Globus pallidus (tissue), 1 donor: Measurements from ENCODE around the gene SCARB2.

Source experiments
- DNase-seq: peaks from one replicate; pipeline ENCODE4 v3.0.0-alpha.2; 2015; ENCODE audit warnings: low spot score

The SCARB2 gene

DNA sequence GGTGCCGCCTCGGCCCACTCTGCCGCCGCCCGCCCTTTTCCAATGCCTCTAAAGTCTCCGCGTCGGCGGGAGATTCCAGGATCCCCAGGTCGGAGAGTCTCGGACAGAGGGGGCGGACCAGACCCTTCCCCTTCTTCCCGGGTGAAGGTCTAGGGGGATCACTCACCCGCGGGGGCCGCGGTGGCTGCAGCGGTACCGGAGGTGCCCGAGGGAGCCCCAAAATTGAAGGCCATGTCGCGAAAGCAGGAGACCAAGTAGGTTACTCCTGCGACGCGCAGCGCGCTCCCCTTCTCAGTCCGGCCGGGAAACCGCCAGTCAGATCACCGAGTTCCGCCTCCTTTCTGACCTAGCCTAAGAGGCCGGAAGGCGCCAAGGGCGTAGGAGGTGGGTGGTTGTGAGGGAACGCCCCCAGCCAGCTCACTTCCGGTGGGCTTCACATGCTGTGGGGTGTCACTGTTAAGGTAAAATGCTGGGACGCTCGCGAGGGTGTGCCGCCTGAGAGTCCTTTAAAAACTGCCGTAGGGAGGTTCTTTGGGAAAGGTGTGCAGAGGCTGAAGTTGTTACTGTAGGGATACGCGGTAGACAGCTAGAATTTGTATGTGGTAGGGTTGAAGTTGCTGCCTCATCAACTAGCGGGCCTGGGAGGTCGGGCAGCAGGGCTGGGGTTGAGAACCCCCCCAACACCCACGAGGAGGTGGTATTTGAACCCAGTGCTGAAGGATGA, 65.3 kb downstream of the SCARB2 start, which contains the start of gene NUP54:
TSS of gene NUP54 (minus strand) at position 256 of the 724 bp plus-strand sequence. CDS start at position 233, 23 bp downstream.
- DNase-seq, result peak; percentile 92

DNA sequence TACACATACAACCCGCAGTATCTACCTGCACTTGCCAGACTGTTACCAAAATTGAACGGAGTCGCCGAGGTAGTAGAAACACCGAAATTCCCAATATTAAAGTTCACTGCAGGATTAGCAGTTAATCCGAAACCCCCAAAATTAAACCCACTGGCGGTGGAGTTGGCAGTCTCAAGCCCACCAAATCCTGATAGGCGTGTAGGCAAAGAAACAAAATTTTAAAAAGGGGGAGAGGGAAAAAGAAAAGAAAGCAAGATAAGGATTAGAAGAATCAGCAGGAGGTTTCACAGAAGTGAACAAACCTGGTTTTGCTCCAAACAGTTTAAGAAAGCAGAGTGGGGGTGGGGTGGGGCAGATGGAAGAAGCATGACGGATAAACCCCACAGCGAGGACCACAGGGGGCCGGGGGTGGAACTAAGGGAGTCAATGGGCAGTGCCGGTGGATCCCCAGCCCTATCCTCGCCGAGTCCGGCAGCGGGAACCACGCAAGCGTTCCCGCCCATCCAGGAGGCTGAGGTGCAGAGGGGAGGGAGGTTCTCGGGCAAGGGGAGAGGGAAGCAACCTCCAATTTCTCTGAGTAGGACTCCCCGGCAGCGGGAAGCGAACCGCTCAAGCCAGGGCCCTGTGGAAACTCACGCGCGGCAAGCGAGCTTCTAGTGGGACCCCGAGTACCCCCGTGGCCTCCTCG, 66.0 kb downstream of the SCARB2 start:
- DNase-seq, result peak; percentile 24

DNA sequence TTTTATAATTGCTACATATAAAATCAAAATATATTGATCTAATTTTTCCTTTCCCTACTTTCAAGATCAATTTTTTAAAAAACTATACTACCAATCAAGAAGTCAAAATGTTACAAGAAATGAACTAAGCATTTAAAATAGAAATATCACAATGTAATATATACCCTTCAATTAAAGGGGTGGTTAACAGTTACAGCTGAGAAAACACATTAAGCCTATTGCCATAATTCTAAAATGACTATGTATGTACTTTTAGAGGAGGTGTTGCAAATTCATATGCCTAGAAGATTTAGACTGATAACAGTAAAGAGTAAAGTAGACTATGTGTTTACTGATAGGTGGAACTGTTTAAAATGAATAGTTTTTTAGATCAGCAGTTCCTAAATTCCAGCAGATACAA, 69.1 kb downstream of the SCARB2 start:
- no peak for DNase-seq

DNA sequence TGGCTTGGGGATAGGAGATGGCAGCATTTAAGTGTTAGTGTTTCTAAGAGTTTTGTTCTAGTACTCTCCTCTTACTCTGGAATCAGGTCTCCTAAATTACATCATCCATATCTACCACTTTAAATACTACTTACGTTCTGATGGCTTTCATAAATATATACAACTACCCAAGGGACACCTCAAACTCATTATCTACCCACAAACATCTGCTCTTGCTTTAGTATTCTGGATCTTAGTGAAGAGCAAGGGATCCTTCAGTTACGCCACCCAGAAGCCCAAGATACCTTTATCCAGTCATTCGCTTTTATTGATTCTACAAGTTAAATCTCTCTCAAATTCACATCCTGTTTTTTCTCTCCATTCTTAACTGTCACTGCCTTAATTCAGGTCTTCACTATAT, 72.4 kb downstream of the SCARB2 start:
- DNase-seq, result no peak

DNA sequence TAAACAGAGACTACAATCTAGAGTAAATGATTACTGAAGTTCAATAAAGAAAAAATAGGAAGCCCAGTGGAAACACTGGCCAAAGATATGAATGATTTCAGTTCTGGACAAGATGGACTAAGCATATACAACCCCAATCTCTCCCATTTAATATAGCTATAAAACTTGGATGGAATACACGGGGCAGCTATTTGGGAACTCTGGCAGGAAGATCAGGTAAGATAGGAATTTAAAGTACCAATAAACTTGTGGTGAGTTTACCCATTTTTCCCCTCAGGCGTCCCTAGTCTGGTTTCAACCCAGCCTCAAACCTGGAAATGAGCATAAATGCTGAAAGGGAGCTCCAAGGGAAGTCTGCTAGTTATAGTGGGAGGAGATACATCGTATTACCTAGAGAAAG, 85.9 kb downstream of the SCARB2 start:
- DNase-seq, result no peak

DNA sequence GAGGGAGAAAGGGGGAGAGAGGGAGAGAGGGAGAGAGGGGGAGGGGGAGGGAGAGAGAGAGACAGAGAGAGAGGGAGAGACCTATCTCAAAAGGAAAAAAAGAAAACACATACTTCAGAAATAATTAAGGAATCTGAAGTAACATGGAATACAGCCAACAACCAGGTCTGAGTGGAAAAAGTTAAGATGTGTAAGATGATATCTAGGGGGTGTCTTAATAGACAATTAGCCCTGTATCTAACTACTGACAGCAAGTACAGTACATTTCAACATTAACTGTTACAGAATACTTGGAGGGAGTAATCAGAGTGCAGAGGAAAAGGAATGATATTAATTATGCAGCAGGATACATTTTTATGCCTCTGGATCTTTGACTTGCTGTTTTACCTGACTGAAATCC, 87.8 kb downstream of the SCARB2 start:
- DNase-seq, result no peak

DNA sequence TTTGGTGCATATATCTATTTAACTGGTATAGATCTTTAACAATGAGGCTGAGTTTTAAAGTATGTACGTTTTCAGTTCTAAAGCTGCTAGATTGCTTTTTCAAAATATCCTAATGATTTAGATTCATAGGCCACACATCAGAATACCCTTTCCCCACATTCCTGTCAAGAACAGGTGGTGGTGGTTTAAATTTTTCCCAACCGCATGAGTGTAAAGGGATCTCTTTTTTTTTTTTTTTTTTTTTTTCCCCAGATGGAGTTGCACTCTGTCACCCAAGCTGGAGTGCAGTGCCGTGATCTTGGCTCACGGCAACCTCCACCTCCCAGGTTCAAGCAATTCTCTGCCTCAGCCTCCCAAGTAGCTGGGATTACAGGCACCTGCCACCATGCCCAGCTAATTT, 93.4 kb downstream of the SCARB2 start:
- DNase-seq, result no peak

DNA sequence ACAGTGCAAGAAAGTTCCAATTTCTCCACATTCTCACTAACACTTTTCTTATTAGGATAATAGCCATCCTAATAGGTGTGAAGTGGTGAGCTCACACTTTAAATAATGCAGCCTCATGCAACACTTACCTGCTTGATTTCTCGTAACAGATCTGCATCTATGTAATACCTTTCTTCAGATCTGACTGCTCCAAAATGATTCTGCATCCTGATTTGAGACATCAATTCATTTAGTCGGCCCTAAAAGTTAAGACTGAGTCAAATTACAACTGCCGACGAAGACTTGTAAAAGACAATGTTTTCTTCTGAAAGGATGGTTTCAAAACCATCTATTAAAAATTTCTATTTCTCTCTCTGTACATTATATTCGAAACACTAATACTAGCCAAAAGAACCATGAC, 96.1 kb downstream of the SCARB2 start:
- DNase-seq, result no peak

DNA sequence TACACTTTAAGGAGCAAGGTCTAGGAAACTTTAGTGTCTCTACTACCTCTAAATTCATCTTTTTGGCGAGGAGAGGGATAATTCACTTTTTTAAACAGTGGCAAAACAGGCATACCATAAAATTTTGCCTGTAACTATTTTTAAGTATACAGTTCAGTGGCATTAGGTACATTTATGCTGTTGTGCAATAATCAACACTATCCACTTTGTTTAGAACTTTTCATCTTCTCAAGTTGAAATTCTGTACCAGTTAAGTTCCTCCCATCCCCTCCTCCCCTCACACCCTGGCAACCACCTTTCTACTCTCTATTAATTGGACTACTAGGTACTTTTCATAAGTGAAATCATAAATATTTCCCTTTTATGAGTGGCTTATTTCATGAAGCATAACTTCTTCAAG, 96.8 kb downstream of the SCARB2 start:
- no peak for DNase-seq
